ENCODE data around the gene LRBA.

GRCh38 chr4:150782921-150783320 is 232.2 kb downstream of the LRBA start:
- TF ChIP-seq, protein P1, sequence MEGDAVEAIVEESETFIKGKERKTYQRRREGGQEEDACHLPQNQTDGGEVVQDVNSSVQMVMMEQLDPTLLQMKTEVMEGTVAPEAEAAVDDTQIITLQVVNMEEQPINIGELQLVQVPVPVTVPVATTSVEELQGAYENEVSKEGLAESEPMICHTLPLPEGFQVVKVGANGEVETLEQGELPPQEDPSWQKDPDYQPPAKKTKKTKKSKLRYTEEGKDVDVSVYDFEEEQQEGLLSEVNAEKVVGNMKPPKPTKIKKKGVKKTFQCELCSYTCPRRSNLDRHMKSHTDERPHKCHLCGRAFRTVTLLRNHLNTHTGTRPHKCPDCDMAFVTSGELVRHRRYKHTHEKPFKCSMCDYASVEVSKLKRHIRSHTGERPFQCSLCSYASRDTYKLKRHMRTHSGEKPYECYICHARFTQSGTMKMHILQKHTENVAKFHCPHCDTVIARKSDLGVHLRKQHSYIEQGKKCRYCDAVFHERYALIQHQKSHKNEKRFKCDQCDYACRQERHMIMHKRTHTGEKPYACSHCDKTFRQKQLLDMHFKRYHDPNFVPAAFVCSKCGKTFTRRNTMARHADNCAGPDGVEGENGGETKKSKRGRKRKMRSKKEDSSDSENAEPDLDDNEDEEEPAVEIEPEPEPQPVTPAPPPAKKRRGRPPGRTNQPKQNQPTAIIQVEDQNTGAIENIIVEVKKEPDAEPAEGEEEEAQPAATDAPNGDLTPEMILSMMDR (IDR thresholded peaks at IDR 0.05 in 4 of 5, conservative IDR thresholded peaks at IDR 0.05 in 1 of 5): no peak
- no peak for TF ChIP-seq POLR2A (IDR thresholded peaks at IDR 0.05)

Data from gastrocnemius medialis (tissue), 4 donors.